GM12878 (cell line): ENCODE data around the gene ACTR1A. TPM values are rescaled to one million over a fixed set of nuclear protein-coding genes. Genes with fewer than 3 reads are reported as not detected.

Source experiments
- BCL11A ChIP-seq: IDR thresholded peaks from 2 replicates; pipeline ENCODE4 v1.6.1; 2011; ENCODE audit warnings: low read depth, low read length
- BRCA1 ChIP-seq: IDR thresholded peaks from 2 replicates; pipeline ENCODE4 v1.6.1; 2011; ENCODE audit warnings: low read depth, low read length, improper control_type of control experiment
- DPF2 ChIP-seq: fragments of 450-650 bp; IDR thresholded peaks from 2 replicates; pipeline ENCODE4 v1.6.1; 2017; ENCODE audit warnings: mild to moderate bottlenecking
- HDAC6 ChIP-seq: fragments of 200-600 bp; sonication (generic); IDR thresholded peaks from one replicate; pipeline ENCODE4 v1.8.0; 2017; ENCODE audit warnings: antibody characterized with exemption; ENCODE audit not compliant: unreplicated experiment
- MXI1 ChIP-seq: fragments of 150-350 bp; IDR thresholded peaks from 2 replicates; pipeline ENCODE4 v1.6.1; 2011; ENCODE audit warnings: low read depth, mild to moderate bottlenecking, inconsistent platforms, low read length, improper control_type of control experiment
- MYC ChIP-seq: IDR thresholded peaks from 2 replicates; pipeline ENCODE4 v1.6.1; 2011; ENCODE audit warnings: mild to moderate bottlenecking, low read length, moderate library complexity, inconsistent platforms; ENCODE audit not compliant: insufficient read depth, insufficient replicate concordance, insufficient read length, severe bottlenecking
- PAX8 ChIP-seq: fragments of 450-650 bp; IDR thresholded peaks from 2 replicates; pipeline ENCODE4 v1.6.1; 2017; ENCODE audit warnings: mild to moderate bottlenecking, moderate library complexity
- RUNX3 ChIP-seq: IDR thresholded peaks from 2 replicates; pipeline ENCODE4 v1.6.1; 2012; ENCODE audit warnings: low read length, inconsistent platforms
- SREBF2 ChIP-seq: IDR thresholded peaks from 2 replicates; pipeline ENCODE4 v1.6.1; 2012; ENCODE audit warnings: mild to moderate bottlenecking, low read length
- ZNF24 ChIP-seq: fragments of 450-650 bp; IDR thresholded peaks from 2 replicates; pipeline ENCODE4 v1.6.1; 2017; ENCODE audit warnings: antibody characterized with exemption, mild to moderate bottlenecking
- polyA plus RNA-seq, 11 experiments: library from polyadenylated mRNA; depleted of rRNA in 4 of 11; unstranded in 6 of 11; stranded (reverse) in 5 of 11; fragments of >200 nt; fragmentation: Nextera tagmentation in 4 of 11; fragmentation: Illumina TruSeq in 1 of 11; extraction: Ambion mirVana in 4 of 11; extraction: Trizol in 1 of 11; gene quantifications; 1 replicate in 1 of 11; 2 replicates in 10 of 11; pipeline versions ENCODE4 v1.2.1 to v1.2.3, GENCODE V29; 2011 to 2016; ENCODE audit warnings: inconsistent platforms in 2 of 11, missing spikeins in 2 of 11, low read depth in 1 of 11
- total RNA-seq, 4 experiments: library from RNA; depleted of rRNA in 3 of 4; stranded (reverse); fragments of >200 nt in 3 of 4; fragmentation: Illumina TruSeq in 1 of 4; extraction: Trizol in 1 of 4; gene quantifications; 2 replicates each; pipeline versions ENCODE4 v1.2.1 to v1.2.3, GENCODE V29; 2013 to 2021
- TF ChIP-seq, protein P1 (sequence below): fragments of 450-650 bp; IDR thresholded peaks from 2 replicates; pipeline ENCODE4 v1.6.1; 2016; ENCODE audit warnings: mild to moderate bottlenecking, moderate library complexity, borderline replicate concordance
- TF ChIP-seq, protein P2 (sequence below): IDR thresholded peaks from 2 replicates; pipeline ENCODE4 v1.6.1; 2011; ENCODE audit warnings: borderline replicate concordance, low read depth, mild to moderate bottlenecking, moderate library complexity, low read length; ENCODE audit not compliant: insufficient read depth, poor library complexity, severe bottlenecking
- TF ChIP-seq, protein P3 (sequence below): IDR thresholded peaks from 2 replicates; pipeline ENCODE4 v1.6.1; 2011; ENCODE audit warnings: mild to moderate bottlenecking, low read depth, low read length, moderate library complexity; ENCODE audit not compliant: insufficient replicate concordance
- TF ChIP-seq, protein P4 (sequence below): fragments of 450-650 bp; IDR thresholded peaks from 2 replicates; pipeline ENCODE4 v1.6.1; 2016; ENCODE audit warnings: mild to moderate bottlenecking
- TF ChIP-seq, protein P5 (sequence below): IDR thresholded peaks from 2 replicates; pipeline ENCODE4 v1.6.1; 2012; ENCODE audit warnings: mild to moderate bottlenecking, low read depth, low read length

The ACTR1A gene
- total and polyA plus RNA-seq, 10 of the 15 experiments (the other 5 are each of a cell fraction or from before 2014, with no cell fraction given): 43.0 to 110 (median 78.9) TPM

DNA sequence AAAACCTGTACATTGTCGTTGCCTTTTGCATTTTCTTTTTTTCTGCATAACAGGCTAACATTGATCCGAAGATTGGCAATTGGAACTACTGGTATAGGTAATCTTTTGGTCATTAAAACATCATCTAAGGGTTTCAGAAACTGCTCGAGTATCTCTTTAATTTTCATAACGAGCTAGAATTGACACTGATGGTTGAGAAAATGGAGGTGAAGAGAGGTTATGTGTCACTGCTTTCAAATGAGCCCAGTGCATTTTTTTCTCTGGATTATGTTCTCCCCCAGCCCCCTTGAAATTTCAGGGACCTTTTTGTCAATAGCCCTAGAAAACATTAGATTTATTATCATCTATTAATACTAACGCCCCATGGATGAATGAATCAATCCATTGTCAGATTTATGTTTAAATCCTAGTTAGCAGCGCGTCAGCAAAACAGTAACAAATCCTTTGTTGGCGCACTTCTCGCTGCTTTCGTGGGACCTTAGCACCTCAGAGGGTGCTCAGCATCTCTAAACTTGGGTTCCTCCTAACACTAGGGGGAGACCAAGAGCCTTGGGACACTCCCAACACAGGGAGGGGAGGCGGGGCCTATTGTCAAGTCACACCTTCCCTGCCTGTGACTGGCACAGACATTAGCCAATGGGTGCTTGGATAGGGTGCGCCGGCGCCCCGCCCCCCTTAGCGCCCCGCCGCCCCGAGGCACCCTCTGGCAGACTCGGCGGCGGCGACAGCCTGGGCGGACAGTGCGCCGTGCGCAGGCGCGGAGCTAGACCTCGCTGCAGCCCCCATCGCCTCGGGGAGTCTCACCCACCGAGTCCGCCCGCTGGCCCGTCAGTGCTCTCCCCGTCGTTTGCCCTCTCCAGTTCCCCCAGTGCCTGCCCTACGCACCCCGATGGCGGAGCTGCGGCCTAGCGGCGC is 1.0 kb upstream of the ACTR1A start, which contains the start of gene SUFU (continued):
- TF ChIP-seq, protein P1, sequence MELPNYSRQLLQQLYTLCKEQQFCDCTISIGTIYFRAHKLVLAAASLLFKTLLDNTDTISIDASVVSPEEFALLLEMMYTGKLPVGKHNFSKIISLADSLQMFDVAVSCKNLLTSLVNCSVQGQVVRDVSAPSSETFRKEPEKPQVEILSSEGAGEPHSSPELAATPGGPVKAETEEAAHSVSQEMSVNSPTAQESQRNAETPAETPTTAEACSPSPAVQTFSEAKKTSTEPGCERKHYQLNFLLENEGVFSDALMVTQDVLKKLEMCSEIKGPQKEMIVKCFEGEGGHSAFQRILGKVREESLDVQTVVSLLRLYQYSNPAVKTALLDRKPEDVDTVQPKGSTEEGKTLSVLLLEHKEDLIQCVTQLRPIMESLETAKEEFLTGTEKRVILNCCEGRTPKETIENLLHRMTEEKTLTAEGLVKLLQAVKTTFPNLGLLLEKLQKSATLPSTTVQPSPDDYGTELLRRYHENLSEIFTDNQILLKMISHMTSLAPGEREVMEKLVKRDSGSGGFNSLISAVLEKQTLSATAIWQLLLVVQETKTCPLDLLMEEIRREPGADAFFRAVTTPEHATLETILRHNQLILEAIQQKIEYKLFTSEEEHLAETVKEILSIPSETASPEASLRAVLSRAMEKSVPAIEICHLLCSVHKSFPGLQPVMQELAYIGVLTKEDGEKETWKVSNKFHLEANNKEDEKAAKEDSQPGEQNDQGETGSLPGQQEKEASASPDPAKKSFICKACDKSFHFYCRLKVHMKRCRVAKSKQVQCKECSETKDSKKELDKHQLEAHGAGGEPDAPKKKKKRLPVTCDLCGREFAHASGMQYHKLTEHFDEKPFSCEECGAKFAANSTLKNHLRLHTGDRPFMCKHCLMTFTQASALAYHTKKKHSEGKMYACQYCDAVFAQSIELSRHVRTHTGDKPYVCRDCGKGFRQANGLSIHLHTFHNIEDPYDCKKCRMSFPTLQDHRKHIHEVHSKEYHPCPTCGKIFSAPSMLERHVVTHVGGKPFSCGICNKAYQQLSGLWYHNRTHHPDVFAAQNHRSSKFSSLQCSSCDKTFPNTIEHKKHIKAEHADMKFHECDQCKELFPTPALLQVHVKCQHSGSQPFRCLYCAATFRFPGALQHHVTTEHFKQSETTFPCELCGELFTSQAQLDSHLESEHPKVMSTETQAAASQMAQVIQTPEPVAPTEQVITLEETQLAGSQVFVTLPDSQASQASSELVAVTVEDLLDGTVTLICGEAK: no peak
- TF ChIP-seq BRCA1 (no peak), MYC (no peak), ZNF24 (no peak), HDAC6 (no peak), BCL11A (no peak), RUNX3 (no peak), PAX8 (no peak), SREBF2 (no peak), MXI1 (peak; percentile 59; the same call in 1 of the 2 replicates), DPF2 (peak; percentile 96)
- TF ChIP-seq, protein P2, sequence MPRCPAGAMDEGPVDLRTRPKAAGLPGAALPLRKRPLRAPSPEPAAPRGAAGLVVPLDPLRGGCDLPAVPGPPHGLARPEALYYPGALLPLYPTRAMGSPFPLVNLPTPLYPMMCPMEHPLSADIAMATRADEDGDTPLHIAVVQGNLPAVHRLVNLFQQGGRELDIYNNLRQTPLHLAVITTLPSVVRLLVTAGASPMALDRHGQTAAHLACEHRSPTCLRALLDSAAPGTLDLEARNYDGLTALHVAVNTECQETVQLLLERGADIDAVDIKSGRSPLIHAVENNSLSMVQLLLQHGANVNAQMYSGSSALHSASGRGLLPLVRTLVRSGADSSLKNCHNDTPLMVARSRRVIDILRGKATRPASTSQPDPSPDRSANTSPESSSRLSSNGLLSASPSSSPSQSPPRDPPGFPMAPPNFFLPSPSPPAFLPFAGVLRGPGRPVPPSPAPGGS: no peak
- TF ChIP-seq, protein P3, sequence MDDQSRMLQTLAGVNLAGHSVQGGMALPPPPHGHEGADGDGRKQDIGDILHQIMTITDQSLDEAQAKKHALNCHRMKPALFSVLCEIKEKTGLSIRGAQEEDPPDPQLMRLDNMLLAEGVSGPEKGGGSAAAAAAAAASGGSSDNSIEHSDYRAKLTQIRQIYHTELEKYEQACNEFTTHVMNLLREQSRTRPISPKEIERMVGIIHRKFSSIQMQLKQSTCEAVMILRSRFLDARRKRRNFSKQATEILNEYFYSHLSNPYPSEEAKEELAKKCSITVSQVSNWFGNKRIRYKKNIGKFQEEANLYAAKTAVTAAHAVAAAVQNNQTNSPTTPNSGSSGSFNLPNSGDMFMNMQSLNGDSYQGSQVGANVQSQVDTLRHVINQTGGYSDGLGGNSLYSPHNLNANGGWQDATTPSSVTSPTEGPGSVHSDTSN: peak; percentile 98
- TF ChIP-seq, protein P4, sequence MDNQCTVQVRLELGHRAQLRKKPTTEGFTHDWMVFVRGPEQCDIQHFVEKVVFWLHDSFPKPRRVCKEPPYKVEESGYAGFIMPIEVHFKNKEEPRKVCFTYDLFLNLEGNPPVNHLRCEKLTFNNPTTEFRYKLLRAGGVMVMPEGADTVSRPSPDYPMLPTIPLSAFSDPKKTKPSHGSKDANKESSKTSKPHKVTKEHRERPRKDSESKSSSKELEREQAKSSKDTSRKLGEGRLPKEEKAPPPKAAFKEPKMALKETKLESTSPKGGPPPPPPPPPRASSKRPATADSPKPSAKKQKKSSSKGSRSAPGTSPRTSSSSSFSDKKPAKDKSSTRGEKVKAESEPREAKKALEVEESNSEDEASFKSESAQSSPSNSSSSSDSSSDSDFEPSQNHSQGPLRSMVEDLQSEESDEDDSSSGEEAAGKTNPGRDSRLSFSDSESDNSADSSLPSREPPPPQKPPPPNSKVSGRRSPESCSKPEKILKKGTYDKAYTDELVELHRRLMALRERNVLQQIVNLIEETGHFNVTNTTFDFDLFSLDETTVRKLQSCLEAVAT: no peak
- TF ChIP-seq, protein P5, sequence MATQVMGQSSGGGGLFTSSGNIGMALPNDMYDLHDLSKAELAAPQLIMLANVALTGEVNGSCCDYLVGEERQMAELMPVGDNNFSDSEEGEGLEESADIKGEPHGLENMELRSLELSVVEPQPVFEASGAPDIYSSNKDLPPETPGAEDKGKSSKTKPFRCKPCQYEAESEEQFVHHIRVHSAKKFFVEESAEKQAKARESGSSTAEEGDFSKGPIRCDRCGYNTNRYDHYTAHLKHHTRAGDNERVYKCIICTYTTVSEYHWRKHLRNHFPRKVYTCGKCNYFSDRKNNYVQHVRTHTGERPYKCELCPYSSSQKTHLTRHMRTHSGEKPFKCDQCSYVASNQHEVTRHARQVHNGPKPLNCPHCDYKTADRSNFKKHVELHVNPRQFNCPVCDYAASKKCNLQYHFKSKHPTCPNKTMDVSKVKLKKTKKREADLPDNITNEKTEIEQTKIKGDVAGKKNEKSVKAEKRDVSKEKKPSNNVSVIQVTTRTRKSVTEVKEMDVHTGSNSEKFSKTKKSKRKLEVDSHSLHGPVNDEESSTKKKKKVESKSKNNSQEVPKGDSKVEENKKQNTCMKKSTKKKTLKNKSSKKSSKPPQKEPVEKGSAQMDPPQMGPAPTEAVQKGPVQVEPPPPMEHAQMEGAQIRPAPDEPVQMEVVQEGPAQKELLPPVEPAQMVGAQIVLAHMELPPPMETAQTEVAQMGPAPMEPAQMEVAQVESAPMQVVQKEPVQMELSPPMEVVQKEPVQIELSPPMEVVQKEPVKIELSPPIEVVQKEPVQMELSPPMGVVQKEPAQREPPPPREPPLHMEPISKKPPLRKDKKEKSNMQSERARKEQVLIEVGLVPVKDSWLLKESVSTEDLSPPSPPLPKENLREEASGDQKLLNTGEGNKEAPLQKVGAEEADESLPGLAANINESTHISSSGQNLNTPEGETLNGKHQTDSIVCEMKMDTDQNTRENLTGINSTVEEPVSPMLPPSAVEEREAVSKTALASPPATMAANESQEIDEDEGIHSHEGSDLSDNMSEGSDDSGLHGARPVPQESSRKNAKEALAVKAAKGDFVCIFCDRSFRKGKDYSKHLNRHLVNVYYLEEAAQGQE: no peak
